ENCODE results near the gene CXCL12. TPM values are rescaled to one million over a fixed set of nuclear protein-coding genes. Genes with fewer than 3 reads are reported as not detected.

The CXCL12 gene
- total RNA-seq, 2 donors from 2014 or later = 6.9 to 19.6 TPM

DNA sequence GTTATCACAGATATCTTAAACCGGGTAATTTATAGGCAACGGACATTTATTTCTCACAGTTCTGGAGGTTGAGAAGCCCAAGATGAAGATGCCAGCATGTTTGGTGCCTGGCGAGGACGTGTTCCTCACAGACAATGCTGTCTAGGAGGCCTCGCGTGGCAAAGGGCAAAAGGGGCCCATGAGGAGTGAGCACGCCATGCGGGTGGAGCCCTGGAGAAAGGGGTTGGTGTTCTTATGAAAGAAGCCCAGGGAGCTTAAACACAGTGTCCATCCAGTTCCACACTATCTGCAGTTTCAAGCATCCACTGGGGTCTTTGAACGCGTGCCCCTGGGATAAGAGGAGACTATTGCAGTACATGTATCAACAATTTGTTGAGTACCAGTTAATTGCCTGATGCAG lies 51.4 kb downstream of the CXCL12 start:
- no peak overlapping the region for H3K4me3 ChIP-seq
- peaks cover under 1% of the 10 kb centered on the region for H3K27me3 ChIP-seq (replicated peaks; ENCODE audit: insufficient read depth)
- intact Hi-C loops (cut with DNase I) = no loop called here
- TF ChIP-seq, protein P1, sequence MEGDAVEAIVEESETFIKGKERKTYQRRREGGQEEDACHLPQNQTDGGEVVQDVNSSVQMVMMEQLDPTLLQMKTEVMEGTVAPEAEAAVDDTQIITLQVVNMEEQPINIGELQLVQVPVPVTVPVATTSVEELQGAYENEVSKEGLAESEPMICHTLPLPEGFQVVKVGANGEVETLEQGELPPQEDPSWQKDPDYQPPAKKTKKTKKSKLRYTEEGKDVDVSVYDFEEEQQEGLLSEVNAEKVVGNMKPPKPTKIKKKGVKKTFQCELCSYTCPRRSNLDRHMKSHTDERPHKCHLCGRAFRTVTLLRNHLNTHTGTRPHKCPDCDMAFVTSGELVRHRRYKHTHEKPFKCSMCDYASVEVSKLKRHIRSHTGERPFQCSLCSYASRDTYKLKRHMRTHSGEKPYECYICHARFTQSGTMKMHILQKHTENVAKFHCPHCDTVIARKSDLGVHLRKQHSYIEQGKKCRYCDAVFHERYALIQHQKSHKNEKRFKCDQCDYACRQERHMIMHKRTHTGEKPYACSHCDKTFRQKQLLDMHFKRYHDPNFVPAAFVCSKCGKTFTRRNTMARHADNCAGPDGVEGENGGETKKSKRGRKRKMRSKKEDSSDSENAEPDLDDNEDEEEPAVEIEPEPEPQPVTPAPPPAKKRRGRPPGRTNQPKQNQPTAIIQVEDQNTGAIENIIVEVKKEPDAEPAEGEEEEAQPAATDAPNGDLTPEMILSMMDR (IDR thresholded peaks at IDR 0.05) = no peak
- TF ChIP-seq POLR2AphosphoS5 (IDR thresholded peaks at IDR 0.05) (no peak), POLR2A (IDR thresholded peaks at IDR 0.05) (no peak)
- no peaks in the 10 kb centered on the region for H3K36me3 ChIP-seq
- DNase-seq (ENCODE audit: low spot score) = no peak
- no peak overlapping the region for H3K27ac ChIP-seq
- 90% methylated on average over 10 of the region's 10 CpGs for WGBS
- H3K4me1 ChIP-seq (replicated peaks) = no peaks in the 10 kb centered on the region
- H3K9me3 ChIP-seq = no peaks in the 10 kb centered on the region

- Histone ChIP-seq H3K9me3 (no peaks in the 10 kb centered on the region), H3K4me1 (replicated peaks) (no peaks in the 10 kb centered on the region), H3K4me3 (no peak overlapping the region), H3K27ac (no peak overlapping the region), H3K27me3 (replicated peaks; ENCODE audit: insufficient read depth) (peaks cover 2% of the 10 kb centered on the region), H3K36me3 (no peaks in the 10 kb centered on the region)
- no peak for DNase-seq (ENCODE audit: low spot score)
- intact Hi-C loops (cut with DNase I) = no loop called here
- WGBS = 69% methylated on average over 7 of the region's 7 CpGs
- TF ChIP-seq, protein P1 (IDR thresholded peaks at IDR 0.05) = no peak
- no peak for TF ChIP-seq POLR2AphosphoS5 (IDR thresholded peaks at IDR 0.05)
Observed at GRCh38 chr10:44332465-44332864, 52.4 kb downstream of the CXCL12 start.

- H3K4me1 ChIP-seq (replicated peaks) = no peaks in the 10 kb centered on the region
- no peak overlapping the region for H3K4me3 ChIP-seq
- peaks cover 2% of the 10 kb centered on the region for H3K27me3 ChIP-seq (replicated peaks; ENCODE audit: insufficient read depth)
- intact Hi-C loops (cut with DNase I) = no loop called here
- H3K27ac ChIP-seq = no peak overlapping the region
- H3K36me3 ChIP-seq = no peaks in the 10 kb centered on the region
- no peak for DNase-seq (ENCODE audit: low spot score)
- no peak for TF ChIP-seq POLR2A (IDR thresholded peaks at IDR 0.05)
- no peak for TF ChIP-seq POLR2AphosphoS5 (IDR thresholded peaks at IDR 0.05)
- TF ChIP-seq, protein P1 (IDR thresholded peaks at IDR 0.05) = no peak
- no peaks in the 10 kb centered on the region for H3K9me3 ChIP-seq
Observed at GRCh38 chr10:44330431-44330830, 54.5 kb downstream of the CXCL12 start.

DNA sequence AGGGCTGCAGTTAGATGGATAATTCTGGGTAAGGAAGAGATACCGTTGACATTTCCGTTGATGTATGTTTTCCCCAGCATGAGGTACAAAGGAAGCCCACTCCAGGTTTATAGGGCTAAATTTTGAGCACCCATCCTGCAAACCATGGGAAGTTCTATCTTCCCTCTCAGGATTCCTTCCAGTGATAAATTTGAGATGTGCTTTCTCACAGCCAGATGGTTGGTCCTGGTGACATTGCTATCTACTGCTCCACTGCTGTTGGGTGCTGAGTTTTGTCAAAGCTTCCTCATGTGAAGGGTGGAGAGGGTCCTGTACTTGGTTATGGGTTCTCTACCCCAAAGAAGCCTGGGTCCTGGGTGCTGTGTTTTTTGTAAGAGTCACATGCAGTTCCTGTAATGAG lies 57.4 kb downstream of the CXCL12 start:
- DNase-seq (ENCODE audit: low spot score) = no peak
- WGBS = 90% methylated on average over 2 of the region's 2 CpGs
- Histone ChIP-seq H3K4me1 (replicated peaks) (no peaks in the 10 kb centered on the region), H3K9me3 (no peaks in the 10 kb centered on the region), H3K27ac (no peak overlapping the region), H3K36me3 (no peaks in the 10 kb centered on the region), H3K27me3 (replicated peaks; ENCODE audit: insufficient read depth) (peaks cover 2% of the 10 kb centered on the region), H3K4me3 (no peak overlapping the region)
- intact Hi-C loops (cut with DNase I) = no loop called here
- TF ChIP-seq POLR2A (IDR thresholded peaks at IDR 0.05) (no peak), POLR2AphosphoS5 (IDR thresholded peaks at IDR 0.05) (no peak)
- TF ChIP-seq, protein P1 (IDR thresholded peaks at IDR 0.05) = no peak

All from prostate gland (tissue), 2 donors.